Retina (tissue), 1 donor: ENCODE data around the gene SPEG.

ENCODE experiments used
- DNase-seq: peaks from one replicate; pipeline ENCODE4 v3.0.0-alpha.2; 2016

SPEG gene

GRCh38 chr2:219482674-219483405 lies 48.2 kb downstream of the SPEG start:
- no peak for DNase-seq

- peak; percentile 66 for DNase-seq
Observed at GRCh38 chr2:219483451-219484342, 49.1 kb downstream of the SPEG start.

- peak; percentile 77 for DNase-seq
Observed at GRCh38 chr2:219484343-219485200, 49.9 kb downstream of the SPEG start.

- no peak for DNase-seq
Observed at GRCh38 chr2:219485201-219485580, 50.5 kb downstream of the SPEG start.

GRCh38 chr2:219486380-219486959 lies 51.8 kb downstream of the SPEG start:
- DNase-seq, result peak; percentile 43

GRCh38 chr2:219488149-219488843 lies 53.7 kb downstream of the SPEG start:
- no peak for DNase-seq

- no peak for DNase-seq
Observed at GRCh38 chr2:219488844-219489194, 54.2 kb downstream of the SPEG start.

- no peak for DNase-seq
Observed at GRCh38 chr2:219489315-219489714, 54.7 kb downstream of the SPEG start.

GRCh38 chr2:219490186-219490585 lies 55.5 kb downstream of the SPEG start:
- DNase-seq, result no peak

GRCh38 chr2:219490600-219491130 lies 56.0 kb downstream of the SPEG start:
- no peak for DNase-seq

- DNase-seq, result no peak
Observed at GRCh38 chr2:219491278-219491963, 56.8 kb downstream of the SPEG start.

- no peak for DNase-seq
Observed at GRCh38 chr2:219492575-219492974, 57.9 kb downstream of the SPEG start.

GRCh38 chr2:219493086-219493485 lies 58.4 kb downstream of the SPEG start:
- DNase-seq, result no peak

GRCh38 chr2:219494952-219495530 lies 60.4 kb downstream of the SPEG start:
- DNase-seq, result no peak

GRCh38 chr2:219495531-219496122 lies 61.0 kb downstream of the SPEG start:
- peak; percentile 68 for DNase-seq

- DNase-seq, result no peak
Observed at GRCh38 chr2:219496247-219496824, 61.7 kb downstream of the SPEG start.

GRCh38 chr2:219496825-219497494 lies 62.3 kb downstream of the SPEG start:
- DNase-seq, result peak; percentile 67

- peak; percentile 43 for DNase-seq
Observed at GRCh38 chr2:219497495-219498279, 63.0 kb downstream of the SPEG start.
